SHP77 (cell line): ENCODE measurements around the gene LARGE1.
"Not testable (repeated sequence)": the region's sequence is repeated elsewhere in the genome, so short reads cannot be mapped to it uniquely, and the experiment has no call there.

ENCODE experiments used
- DNase-seq, 2 experiments: peaks; one replicate each; lab custom pipeline; 2025; lab: John Stamatoyannopoulos, UW

The LARGE1 gene

DNA sequence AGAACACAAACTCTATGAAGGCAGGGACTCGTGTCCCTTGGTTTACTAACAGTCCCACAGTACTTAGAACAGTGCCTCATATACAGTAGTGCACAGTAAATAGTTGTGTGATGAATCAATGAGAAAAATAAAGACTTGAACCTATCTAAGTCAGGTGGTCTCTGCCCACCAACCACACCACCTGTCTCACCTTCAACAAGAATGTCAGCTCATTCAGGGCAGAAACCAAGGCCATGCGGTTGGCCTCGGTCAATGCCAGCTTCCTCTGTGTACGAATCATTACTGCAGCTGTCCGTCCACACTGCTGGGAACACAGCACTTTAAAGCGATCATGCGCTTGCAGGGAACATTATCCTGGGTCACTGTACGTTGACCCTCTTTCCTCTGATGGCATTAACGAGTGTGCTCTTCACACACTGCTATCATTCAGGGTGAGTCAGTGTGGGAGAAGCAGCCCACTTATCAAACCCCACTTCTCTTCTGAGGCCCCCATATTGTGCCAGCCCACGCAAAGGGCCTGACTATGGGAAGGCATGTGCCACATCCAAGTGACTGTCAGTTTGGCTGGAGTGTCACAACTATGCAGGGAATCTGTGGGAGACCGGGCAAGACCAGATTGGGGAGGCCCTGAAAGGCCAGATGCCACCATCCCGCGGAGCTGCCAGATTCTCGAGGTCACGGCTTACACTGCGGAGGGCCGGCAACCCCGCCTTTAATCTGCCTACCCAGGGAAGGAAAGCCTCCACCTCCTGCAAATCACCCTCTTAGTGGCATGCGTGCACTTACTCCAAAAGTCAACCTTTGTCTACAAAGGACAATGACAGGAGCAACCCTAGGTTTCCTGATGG is 36.1 kb downstream of the LARGE1 start:
- no peak for DNase-seq

DNA sequence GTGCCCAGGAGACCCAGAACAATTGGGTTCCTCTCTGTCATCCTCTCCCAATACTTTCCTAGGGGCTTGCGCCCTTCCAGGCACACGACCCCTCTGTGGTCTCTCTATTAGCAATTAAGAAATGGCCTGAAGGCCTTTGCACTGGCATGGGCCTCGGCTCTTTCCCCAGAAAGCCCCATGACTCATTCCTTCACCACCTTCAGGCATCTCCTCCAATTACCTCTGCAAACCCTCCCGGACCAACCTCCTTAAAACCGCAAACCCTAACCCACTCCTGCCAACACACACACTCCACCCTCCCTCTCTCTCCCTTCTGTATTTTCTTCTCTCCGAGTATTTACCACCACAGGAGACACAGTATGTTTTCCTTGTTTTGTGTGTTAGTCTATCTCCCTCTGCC is 36.7 kb downstream of the LARGE1 start:
- DNase-seq: no peak

DNA sequence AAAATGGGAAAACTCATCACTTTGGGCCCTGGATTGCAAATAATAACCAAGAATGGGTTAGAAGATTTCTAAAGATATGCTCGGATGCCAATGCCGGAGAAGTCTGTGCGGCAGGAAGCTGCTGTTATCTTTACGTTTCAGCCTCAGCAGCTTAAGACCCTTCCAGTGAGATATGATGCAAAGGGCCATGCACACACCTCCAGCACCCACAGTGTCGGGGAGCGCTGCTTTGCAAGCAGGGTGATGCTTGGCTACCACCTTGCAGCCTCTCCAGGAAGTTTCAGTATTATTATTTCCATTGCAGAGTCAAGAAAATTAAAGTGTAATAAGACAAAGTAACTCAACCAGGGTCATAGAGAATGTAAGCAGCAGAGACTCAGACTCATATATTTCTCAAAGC is 37.3 kb downstream of the LARGE1 start:
- no peak for DNase-seq

DNA sequence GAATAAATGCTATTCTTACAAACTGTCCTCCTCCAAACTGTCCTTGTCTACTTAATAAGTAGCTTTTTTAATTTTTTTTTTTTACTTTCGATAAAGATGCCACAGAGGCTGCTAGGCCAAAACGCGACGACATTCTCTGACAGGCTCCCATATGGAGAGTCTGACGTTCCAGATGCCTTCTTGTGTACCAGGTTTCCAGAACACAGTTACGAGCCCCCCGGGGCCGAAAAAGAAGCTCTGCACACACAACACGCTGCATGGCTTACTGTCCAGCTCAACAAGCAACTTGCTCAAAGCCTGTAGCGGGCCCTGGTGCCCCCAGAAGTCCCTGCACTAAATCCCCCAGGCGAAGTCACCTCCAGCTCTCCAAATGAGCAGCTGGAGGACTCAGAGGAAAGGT is 39.3 kb downstream of the LARGE1 start:
- DNase-seq: no peak

DNA sequence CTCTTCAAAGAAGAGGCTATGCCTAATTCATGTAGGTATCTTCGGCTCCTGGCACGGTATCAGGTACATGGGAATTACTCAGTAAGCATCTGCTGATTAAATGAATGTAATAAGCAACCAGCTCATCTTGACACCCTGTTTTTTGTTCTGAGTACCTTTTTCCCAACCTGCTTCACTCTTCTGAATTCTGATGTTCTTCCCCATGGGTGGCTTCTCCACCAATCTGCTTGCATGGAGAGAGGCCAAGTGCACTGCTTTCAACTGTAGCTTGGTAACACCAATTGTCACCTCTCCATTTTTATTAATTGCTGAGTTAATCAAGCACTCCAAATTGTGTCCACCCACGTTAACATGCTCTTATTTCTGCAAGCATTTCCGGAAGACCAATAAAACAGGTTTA is 40.5 kb downstream of the LARGE1 start:
- DNase-seq: no peak

DNA sequence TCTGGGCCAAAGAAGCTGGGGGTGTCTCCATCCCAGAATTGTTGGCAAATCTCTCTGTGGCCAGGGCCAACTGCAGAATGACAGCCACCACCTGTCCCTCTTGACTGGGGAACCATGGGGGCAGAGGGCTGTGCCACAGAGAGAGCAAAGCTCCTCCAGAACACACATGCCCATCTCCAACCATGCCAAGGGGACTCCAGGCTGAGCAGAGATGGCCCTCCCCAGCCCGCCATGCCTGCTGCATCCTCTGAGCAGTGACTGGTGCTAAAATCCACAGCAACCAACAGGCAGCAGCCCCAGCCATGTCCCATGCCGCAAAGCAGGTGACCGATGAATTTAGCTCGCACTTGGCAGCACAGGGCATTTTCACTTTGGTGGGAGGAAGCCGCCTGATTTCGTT is 45.0 kb downstream of the LARGE1 start:
- DNase-seq: no peak

DNA sequence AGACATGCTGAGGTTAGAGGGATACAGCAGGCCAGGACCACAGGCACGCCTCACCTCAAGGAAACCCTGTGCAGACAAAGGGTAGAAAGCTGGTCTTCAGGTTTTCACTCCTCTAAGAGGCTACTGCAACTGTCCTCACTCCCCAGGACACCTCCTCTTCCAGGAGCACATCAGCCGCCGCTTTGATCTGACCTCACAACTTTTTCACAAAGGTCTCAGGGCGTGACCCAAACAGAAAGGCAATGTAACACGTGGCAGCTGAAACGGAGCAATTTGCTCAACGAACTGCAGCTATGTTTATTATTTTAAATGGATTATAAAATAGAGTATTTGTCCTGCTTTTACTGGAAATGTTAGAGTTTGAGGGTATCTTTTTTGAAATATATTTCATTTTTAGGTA is 46.1 kb downstream of the LARGE1 start:
- DNase-seq: no peak

DNA sequence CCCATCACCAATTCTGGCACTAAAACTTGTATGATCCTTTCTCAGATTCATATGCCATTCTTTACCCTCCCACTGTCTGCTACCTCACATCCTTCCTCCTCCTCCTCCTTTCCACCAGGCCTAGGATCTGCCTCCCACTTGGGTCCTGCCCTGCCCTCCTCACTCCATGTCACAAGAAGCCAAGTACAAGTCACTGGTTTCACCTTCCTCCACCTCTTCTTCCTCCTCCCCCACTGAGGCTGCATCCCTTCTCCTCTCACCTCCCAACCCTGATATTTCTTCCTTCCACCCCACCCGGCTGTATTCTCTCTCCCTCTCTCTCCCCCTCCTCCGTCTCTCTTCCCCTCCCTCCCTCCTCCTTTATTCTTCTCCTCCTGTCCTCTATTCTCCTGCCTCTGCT is 46.6 kb downstream of the LARGE1 start:
- DNase-seq: no peak

DNA sequence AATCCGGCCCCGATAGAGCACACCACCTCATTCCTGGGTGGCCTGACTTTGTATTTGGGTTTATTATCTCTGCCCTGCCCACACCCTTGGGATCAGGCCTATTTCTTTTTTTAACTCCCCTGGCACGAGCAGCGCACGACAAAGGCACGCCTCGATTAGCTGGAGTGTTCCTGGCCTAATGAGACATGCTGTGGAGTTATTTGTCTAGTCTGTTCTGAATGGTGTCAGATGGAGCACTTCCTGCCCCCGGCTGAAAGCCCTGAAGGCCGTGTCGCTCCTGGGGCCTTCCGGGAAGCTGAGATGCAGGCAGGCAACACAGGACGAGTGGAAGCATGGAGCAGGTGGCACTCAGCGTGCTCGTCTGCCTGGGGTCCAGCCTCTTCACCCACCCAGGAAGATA is 47.1 kb downstream of the LARGE1 start:
- peak in 1 of 2 experiments; percentile 34 for DNase-seq

DNA sequence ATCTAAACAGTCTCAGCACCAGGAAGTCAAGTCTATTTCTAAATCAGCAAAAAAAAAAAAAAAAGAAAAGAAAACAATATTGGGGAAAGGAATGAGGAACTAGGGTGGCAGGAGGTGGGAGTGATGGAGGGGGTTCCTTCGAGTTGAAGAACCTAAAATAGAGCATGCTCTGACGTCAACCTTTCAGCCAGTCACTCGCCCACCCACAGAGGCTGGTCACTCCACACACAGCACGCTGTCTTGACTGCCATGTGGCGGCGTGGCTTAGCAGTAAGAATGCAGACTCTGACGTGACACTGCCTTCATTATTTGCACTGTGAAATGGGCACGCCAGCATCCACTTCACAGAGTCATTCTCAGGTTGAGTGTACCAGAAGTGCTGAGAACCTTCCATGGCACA is 48.3 kb downstream of the LARGE1 start:
- no peak for DNase-seq

DNA sequence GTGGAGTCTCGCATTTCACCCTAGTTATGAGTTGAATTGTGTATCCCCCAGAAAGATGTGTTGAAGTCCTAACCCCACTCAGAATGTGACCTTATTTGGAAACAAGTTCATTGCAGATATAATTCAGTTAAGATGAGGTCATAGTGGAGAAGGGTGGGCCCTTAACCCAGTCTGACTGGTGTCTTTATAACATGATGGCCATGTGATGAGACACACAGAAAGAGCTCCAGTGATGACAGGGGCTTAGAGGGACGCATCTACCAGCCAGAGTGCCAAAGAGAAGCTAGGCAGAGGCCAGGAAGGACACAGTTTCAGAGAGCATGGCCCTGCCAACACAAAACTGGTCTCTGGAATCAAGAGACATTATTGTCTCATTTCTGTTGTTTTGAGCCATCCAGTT is 50.3 kb downstream of the LARGE1 start:
- DNase-seq: no peak

DNA sequence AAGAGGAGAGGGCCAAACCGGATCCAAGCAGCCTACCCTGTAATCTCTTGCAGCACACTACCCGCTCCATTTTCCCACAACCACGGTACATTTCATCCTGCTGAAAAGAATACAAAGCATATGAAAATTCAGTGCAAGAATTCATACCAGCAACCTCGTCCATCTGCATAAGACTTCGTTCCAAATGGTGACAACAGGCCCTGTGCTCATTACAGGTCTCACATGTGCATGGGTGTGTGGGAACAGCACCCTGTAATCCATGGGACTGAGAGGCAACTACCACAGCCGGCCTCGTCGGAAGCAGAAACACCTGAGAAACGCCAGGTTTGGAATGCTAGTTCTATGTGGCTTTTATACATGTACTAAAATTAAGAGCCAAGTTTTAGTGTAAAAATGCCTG is 52.3 kb downstream of the LARGE1 start:
- DNase-seq: no peak

DNA sequence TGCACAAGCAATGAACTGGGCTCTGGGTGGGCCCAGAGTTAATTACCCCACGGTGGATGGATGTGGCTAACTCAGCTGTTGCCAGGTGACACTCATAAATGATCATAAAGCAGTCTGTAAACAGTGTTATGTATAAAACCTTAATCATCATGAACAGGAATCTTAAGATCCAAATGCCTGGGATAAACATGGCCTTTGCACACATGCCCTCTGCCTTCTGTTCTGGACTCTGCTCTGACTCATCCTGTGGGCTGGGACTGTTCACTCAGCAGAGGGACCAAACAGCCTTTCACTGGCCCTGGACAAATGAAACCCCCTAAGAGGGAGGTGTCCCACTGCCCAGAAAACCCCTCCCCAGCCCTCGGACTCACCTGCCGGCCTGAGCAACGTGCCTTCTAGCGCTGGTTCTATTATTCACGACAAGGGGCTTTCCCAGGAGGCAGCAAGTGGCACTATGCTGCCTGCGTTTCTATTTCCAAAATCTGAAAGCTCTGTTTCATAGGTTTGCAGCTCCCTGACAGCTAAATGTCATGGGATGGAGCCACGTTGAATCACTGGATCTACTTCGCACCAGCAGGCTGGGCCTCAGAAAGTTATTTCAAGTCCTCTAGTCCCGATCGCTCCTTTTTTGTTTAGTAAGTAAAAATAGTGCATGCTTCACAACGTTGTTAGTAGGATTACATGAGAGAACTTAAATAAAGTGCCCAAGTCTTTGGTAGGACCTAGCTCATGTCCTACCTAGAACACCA is 53.0 kb downstream of the LARGE1 start:
- DNase-seq: no peak

DNA sequence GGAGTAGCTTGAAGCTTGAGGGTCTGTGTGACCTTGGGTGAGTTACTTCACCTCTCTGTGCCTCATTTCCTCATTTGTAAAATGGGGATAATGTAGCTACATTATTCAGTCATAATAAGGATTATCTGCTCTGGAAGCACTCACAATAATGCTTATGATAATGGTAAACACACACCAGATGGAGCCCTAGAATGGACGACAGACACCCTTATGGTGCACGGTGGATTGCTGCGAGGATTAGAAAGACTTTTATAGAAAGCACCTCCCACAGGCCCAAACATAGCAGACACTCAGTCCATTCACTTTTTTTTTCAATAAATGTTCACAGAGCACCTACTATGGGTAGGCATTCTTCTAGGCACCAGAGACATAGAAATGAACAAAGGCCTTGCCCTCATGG is 53.8 kb downstream of the LARGE1 start:
- DNase-seq: no peak

DNA sequence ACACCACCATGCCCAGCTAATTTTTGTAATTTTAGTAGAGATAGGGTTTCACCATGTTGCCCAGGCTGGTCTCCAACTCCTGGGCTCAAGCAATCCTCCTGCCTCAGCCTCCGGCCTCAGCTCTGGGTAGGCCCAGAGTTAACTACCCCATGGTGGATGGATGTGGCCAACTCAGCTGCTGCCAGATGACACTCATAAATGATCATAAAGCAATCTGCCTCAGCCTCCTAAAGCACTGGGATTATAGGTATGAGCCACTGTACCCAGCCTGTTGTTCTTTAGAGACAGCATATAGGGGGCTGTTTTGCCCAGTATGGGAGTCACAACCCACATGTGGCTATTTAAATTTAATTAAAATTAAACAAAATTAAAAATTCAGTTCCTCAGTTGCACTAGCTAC is 54.3 kb downstream of the LARGE1 start:
- no peak for DNase-seq

DNA sequence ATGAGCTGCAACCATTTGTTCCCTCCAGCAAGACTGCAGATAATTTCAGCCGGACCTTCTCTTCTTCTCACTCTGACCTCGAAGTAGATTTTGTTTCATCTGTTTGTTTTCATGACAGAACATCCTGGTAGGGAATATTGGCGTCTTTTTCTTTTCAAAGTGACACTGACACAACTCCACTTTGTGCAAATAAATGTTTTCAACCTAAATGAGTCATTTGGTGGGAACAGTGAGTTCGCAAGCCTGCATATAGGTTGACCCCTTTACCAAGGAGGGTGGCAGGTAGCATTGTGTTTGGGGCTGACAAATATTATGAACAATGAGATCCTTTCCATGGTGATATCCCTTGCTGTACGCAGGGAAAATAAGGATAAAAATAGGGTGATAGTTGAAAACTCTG is 55.0 kb downstream of the LARGE1 start:
- no peak for DNase-seq

DNA sequence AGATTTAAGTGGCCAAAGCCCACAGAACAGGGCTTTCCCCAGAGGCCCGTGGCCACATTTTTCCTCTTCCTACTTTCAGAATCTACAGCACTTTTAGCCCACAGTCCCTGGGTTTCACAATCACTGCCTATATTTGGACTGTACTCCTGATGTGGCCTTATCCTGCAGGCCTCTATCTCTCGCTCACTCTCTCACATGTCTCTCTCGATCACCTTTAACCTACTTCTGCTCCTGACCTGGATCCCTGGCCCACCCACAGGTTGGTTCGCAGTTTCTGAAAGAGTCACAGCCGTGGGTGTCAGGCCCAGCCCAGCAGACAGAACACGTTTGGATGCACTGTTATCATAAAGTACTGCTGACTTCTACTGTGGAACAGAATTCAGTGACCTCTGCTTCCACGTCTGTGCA is 55.5 kb downstream of the LARGE1 start:
- no peak for DNase-seq

DNA sequence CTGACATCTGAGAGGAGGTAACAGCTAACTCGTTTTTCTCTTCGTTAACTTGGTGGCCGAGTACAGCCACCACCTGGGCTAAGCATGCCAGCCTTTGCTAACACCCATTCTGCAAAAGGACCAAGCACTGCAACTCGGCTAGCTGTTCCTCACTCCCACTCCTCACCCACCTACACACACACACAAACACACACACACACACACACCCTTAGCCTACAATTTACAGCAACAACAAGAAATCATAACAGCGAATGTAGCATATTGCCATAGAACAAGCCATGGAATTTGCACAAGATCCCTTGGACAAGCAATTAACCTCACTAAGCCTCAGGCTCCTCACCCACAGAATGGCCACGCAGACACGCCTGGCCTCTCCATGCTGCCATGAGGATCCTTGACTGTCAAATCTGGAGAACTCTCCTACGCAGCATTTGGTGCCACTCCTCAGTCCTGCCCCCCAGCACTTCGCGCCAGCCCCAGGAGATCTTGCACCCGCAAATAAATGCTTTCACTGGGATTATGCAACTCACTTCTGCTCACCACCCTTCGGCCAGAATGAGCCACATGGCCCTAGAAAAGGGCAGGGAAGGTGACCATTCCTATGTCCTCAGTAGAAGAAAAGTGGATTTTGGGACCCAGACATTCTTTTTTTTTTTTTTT is 58.9 kb downstream of the LARGE1 start:
- DNase-seq: no peak

DNA sequence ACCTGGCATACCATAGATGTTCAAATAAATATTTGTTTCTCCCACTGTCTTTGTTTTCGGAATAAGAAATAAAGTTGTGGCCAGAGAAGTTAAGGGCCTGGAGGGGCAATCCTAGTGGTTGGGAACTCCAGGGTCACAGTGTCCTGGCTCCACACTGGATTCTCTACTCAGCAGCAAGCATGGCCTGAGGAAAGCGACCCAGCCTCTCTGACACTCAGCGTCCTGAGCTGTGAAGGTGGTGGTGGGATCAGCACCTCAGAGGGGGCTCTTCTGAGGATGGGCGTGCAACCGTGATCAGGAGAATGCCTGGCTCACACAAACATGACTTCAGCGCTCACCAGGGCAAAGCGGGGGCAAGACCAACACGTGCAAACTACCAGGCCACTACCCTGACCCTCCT is 59.9 kb downstream of the LARGE1 start:
- no peak for DNase-seq

DNA sequence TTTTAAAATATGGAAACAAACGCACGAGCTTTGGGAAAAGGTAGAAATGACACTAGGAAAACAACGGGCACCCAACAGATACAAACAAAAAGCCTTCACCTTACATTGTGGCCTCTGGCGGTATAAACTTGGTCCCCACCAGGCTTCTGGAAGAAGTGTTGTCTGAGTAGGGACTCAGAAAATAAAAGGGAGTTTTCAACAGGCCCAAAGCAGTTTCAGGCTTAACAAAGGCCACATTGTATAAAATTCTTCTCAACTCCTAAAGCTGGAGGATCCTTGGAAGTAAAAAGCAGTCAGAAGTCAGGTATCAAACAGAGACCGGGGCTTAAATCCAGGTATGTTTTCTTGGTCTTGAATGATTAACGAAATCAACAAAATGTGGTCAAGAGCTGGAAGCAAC is 61.0 kb downstream of the LARGE1 start:
- DNase-seq: no peak

DNA sequence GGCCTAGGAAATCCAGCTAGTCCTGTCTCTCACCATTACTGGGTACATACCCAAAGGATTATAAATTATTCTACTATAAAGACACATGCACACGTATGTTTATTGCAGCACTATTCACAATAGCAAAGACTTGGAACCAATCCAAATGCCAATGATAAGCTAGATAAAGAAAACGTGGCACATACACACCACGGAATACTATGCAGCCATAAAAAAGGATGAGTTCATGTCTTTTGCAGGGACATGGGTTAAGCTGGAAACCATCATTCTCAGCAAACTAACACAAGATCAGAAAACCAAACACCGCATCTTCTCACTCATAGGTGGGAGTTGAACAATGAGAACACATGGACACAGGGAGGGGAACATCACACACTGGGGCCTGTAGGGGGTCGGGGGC is 61.6 kb downstream of the LARGE1 start:
- not testable (repeated sequence) for DNase-seq

DNA sequence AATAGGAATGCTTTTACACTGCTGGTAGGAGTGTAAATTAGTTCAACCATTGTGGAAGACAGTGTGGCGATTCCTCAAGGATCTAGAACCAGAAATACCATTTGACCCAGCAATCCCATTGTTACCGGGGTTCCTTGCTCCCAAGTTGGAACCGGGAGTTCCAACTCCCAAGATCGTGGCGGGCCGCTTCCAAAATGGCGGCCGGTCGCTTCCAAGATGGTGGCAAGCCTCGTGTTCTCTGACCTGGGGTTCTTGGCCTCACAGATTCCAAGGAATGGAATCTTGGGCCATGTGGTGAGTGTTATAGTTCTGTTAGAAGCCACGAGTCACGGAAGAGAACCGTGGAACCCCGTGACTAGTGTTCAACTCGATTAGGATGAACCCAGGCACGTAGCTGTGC is 62.5 kb downstream of the LARGE1 start:
- not testable (repeated sequence) for DNase-seq

DNA sequence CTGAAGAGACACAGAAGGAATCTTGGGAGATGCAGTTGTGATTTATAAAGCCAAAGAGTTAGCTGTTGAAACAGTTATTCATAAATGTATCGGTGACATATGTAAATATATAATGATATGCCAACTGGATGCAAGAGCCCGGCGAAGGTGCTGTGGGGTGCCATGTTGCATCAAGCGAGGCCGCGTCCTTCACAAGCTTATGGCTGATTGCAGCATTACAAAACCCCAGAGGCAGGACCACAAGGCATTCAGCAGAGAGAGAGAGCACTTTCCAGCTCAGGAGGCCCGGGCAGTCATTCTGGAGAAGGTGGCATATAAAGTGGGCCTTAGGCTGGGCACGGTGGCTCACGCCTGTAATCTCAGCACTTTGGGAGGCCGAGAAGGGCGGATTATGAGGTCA is 65.6 kb downstream of the LARGE1 start:
- DNase-seq: no peak
